ENCODE data around the gene UBE2E1. TPM values are rescaled to one million over a fixed set of nuclear protein-coding genes. Genes with fewer than 3 reads are reported as not detected.

UBE2E1 gene
- total and polyA plus RNA-seq, 2 experiments from 2014 or later = 9.0 to 65.3 TPM

- Histone ChIP-seq H3K9ac (no peak overlapping the region), H3K36me3 (ENCODE audit: low read depth) (no peaks in the 10 kb centered on the region), H2AFZ (no peak overlapping the region), H3K4me2 (ENCODE audit: unreplicated experiment) (no peak overlapping the region), H3K4me1 (ENCODE audit: insufficient read depth) (no peaks in the 10 kb centered on the region), H3K4me3 (no peak overlapping the region), H3F3A (ENCODE audit: insufficient read depth) (peaks cover 4% of the 10 kb centered on the region; the same call in 1 of the 2 replicates), H3K9me2 (ENCODE audit: insufficient read depth) (no peaks in the 10 kb centered on the region), H4K20me1 (ENCODE audit: insufficient read depth) (peaks cover 12% of the 10 kb centered on the region), H3K27ac (no peak overlapping the region), H3K27me3 (replicated peaks; ENCODE audit: insufficient read depth) (no peaks in the 10 kb centered on the region), H3K9me3 (ENCODE audit: low read depth) (no peaks in the 10 kb centered on the region), H3K79me2 (ENCODE audit: insufficient read depth) (peaks cover 99% of the 10 kb centered on the region)
- DNase-seq = no peak
- in situ Hi-C loops (cut with MboI) = no loop called here
- TF ChIP-seq EZH2 (IDR thresholded peaks at IDR 0.05; ENCODE audit: insufficient read depth, poor library complexity, severe bottlenecking) (no peak), EZH2phosphoT487 (IDR thresholded peaks at IDR 0.05; ENCODE audit: insufficient read depth, low read depth) (no peak)
- whole genome bisulfite sequencing, 2 experiments (ENCODE audit: low coverage in 1 of 2, low lambda C conversion rate in 2 of 2, missing lambda C conversion rate in 2 of 2) = 96% methylated on average over 10 of the region's 10 CpGs
Measured at GRCh38 chr3:23832523-23832922, 26.8 kb downstream of the UBE2E1 start.

DNA sequence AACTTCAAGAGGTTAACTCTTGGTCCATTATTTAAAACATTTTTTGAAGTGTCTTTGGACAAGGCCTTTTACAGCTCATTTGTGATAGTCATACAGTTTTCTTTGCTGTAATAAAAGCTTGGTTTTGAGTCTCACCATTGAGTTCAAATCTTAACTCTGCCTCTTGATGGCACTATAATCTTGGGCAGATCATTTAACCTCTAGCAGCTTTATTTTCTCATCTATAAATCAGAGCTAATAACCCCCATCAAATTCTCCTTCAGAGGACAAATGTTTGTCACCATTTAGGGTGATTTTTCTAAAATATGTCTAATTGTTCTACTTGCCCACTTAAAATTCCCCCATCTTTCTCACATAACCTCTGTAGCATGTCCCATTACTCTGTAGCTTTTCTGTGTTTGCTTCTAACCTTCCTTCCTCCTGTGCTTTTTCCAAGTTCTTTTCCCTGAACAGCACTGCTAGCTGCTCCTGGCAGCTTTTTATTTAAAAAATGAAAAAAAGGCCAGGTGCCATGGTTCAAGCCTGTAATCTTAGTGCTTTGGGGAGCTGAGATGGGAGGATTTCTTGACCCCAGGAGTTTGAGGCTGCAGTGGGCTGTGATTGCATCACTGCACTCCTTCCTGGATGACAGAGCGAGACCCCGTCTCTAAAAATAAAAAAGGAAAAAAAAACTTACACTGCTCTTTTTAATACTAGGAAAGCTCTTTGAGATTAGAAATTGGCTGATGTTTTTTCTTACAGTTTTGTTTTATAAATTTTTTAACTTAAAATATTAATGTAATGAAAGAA, 28.5 kb downstream of the UBE2E1 start:
- Histone ChIP-seq H4K20me1 (ENCODE audit: insufficient read depth) (peaks cover 12% of the 10 kb centered on the region), H3K27ac (no peak overlapping the region), H3K9me2 (ENCODE audit: insufficient read depth) (no peaks in the 10 kb centered on the region), H3K36me3 (ENCODE audit: low read depth) (no peaks in the 10 kb centered on the region), H3K4me2 (ENCODE audit: unreplicated experiment) (no peak overlapping the region), H3K4me3 (no peak overlapping the region), H3K4me1 (ENCODE audit: insufficient read depth) (no peaks in the 10 kb centered on the region), H3K79me2 (ENCODE audit: insufficient read depth) (peaks cover 98% of the 10 kb centered on the region), H3K9me3 (ENCODE audit: low read depth) (no peaks in the 10 kb centered on the region), H3F3A (ENCODE audit: insufficient read depth) (peaks cover 4% of the 10 kb centered on the region; the same call in 1 of the 2 replicates), H3K9ac (no peak overlapping the region), H3K27me3 (replicated peaks; ENCODE audit: insufficient read depth) (no peaks in the 10 kb centered on the region), H2AFZ (no peak overlapping the region)
- in situ Hi-C loops (cut with MboI) = no loop called here
- WGBS, 2 experiments (ENCODE audit: low coverage in 1 of 2, low lambda C conversion rate in 2 of 2, missing lambda C conversion rate in 2 of 2) = 100% methylated on average over 2 of the region's 2 CpGs
- DNase-seq = peak; percentile 37
- TF ChIP-seq EZH2phosphoT487 (IDR thresholded peaks at IDR 0.05; ENCODE audit: insufficient read depth, low read depth) (no peak), EZH2 (IDR thresholded peaks at IDR 0.05; ENCODE audit: insufficient read depth, poor library complexity, severe bottlenecking) (no peak)

DNA sequence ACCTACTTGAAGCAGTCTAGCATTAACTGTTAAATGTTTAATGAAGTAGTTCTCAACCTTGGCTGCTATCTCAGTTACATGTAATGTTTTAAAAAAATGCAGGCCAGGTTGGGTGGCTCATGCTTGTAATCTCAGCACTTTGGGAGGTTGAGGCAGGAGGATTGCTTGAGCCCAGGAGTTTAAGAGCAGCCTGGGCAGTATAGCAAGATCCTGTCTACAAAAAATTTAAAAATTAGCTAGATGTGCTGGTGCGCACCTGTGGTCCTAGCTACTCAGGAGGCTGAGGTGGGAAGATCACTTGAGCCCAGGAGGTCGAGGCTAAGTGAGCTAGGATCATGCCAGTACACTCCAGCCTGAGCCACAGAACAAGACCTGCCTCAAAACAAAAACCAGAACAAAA, 29.3 kb downstream of the UBE2E1 start:
- WGBS, 2 experiments (ENCODE audit: low coverage in 1 of 2, low lambda C conversion rate in 2 of 2, missing lambda C conversion rate in 2 of 2) = 91 to 97% methylated on average over 2 of the region's 2 CpGs
- Histone ChIP-seq H4K20me1 (ENCODE audit: insufficient read depth) (peaks cover 12% of the 10 kb centered on the region), H3K79me2 (ENCODE audit: insufficient read depth) (peaks cover 98% of the 10 kb centered on the region)

GRCh38 chr3:23835802-23836201, 30.0 kb downstream of the UBE2E1 start:
- in situ Hi-C loops (cut with MboI) = no loop called here
- WGBS, 2 experiments (ENCODE audit: low coverage in 1 of 2, low lambda C conversion rate in 2 of 2, missing lambda C conversion rate in 2 of 2) = 84 to 92% methylated on average over 2 of the region's 2 CpGs
- Histone ChIP-seq H3K9ac (no peak overlapping the region), H3K4me1 (ENCODE audit: insufficient read depth) (no peaks in the 10 kb centered on the region), H4K20me1 (ENCODE audit: insufficient read depth) (peaks cover 12% of the 10 kb centered on the region), H3K4me2 (ENCODE audit: unreplicated experiment) (no peak overlapping the region), H3K79me2 (ENCODE audit: insufficient read depth) (peaks cover 98% of the 10 kb centered on the region), H3K36me3 (ENCODE audit: low read depth) (no peaks in the 10 kb centered on the region), H3K4me3 (no peak overlapping the region), H3K9me2 (ENCODE audit: insufficient read depth) (no peaks in the 10 kb centered on the region), H3K9me3 (ENCODE audit: low read depth) (no peaks in the 10 kb centered on the region), H3K27me3 (replicated peaks; ENCODE audit: insufficient read depth) (no peaks in the 10 kb centered on the region), H2AFZ (no peak overlapping the region), H3K27ac (no peak overlapping the region), H3F3A (ENCODE audit: insufficient read depth) (peaks cover 4% of the 10 kb centered on the region; the same call in 1 of the 2 replicates)
- no peak for TF ChIP-seq EZH2 (IDR thresholded peaks at IDR 0.05; ENCODE audit: insufficient read depth, poor library complexity, severe bottlenecking)
- no peak for TF ChIP-seq EZH2phosphoT487 (IDR thresholded peaks at IDR 0.05; ENCODE audit: insufficient read depth, low read depth)
- DNase-seq = no peak

More for the DNA sequence above, 29.3 kb downstream of the UBE2E1 start:
- in situ Hi-C loops (cut with MboI) = no loop called here
- Histone ChIP-seq H3K4me1 (ENCODE audit: insufficient read depth) (no peaks in the 10 kb centered on the region), H3K9me3 (ENCODE audit: low read depth) (no peaks in the 10 kb centered on the region), H3K36me3 (ENCODE audit: low read depth) (no peaks in the 10 kb centered on the region), H3F3A (ENCODE audit: insufficient read depth) (peaks cover 4% of the 10 kb centered on the region; the same call in 1 of the 2 replicates), H3K9me2 (ENCODE audit: insufficient read depth) (no peaks in the 10 kb centered on the region), H3K9ac (no peak overlapping the region), H3K27ac (no peak overlapping the region), H3K4me2 (ENCODE audit: unreplicated experiment) (no peak overlapping the region), H3K27me3 (replicated peaks; ENCODE audit: insufficient read depth) (no peaks in the 10 kb centered on the region), H2AFZ (no peak overlapping the region), H3K4me3 (no peak overlapping the region)
- DNase-seq = no peak
- TF ChIP-seq EZH2 (IDR thresholded peaks at IDR 0.05; ENCODE audit: insufficient read depth, poor library complexity, severe bottlenecking) (no peak), EZH2phosphoT487 (IDR thresholded peaks at IDR 0.05; ENCODE audit: insufficient read depth, low read depth) (no peak)

Measured in GM23248 (cell line).